ENCODE results near the gene SH2B3. TPM values are rescaled to one million over a fixed set of nuclear protein-coding genes. Genes with fewer than 3 reads are reported as not detected.

Gene SH2B3
- total RNA-seq, 2 donors from 2014 or later = 42.6 to 47.4 TPM

GRCh38 chr12:111361717-111362576, 43.8 kb upstream of the SH2B3 start:
- no peak for DNase-seq (ENCODE audit: low spot score)
- H3K9me3 ChIP-seq = no peaks in the 10 kb centered on the region
- no peak for TF ChIP-seq CTCF (IDR thresholded peaks at IDR 0.05)
- no peak overlapping the region for H3K27ac ChIP-seq
- H3K4me3 ChIP-seq = no peak overlapping the region
- no peaks in the 10 kb centered on the region for H3K27me3 ChIP-seq
- H3K4me1 ChIP-seq = peaks cover 0 to 29% of the 10 kb centered on the region in 2 donors
- H3K36me3 ChIP-seq = peaks cover 4% of the 10 kb centered on the region

GRCh38 chr12:111362687-111363475, 42.8 kb upstream of the SH2B3 start:
- Histone ChIP-seq H3K9me3 (no peaks in the 10 kb centered on the region), H3K4me1 (peaks cover 0 to 38% of the 10 kb centered on the region in 2 donors), H3K27ac (no peak overlapping the region), H3K4me3 (no peak overlapping the region), H3K27me3 (no peaks in the 10 kb centered on the region), H3K36me3 (peaks cover 4% of the 10 kb centered on the region)
- no peak for DNase-seq (ENCODE audit: low spot score)
- no peak for TF ChIP-seq CTCF (IDR thresholded peaks at IDR 0.05)

GRCh38 chr12:111363578-111363977, 42.1 kb upstream of the SH2B3 start:
- H3K27me3 ChIP-seq = no peaks in the 10 kb centered on the region
- H3K9me3 ChIP-seq = no peaks in the 10 kb centered on the region
- H3K36me3 ChIP-seq = peaks cover 4% of the 10 kb centered on the region
- no peak for DNase-seq (ENCODE audit: low spot score)
- H3K4me3 ChIP-seq = no peak overlapping the region
- TF ChIP-seq CTCF (IDR thresholded peaks at IDR 0.05) = no peak
- no peak overlapping the region for H3K27ac ChIP-seq
- H3K4me1 ChIP-seq = peaks cover 0 to 44% of the 10 kb centered on the region in 2 donors

GRCh38 chr12:111366075-111366474, 39.6 kb upstream of the SH2B3 start:
- Histone ChIP-seq H3K36me3 (peaks cover 4% of the 10 kb centered on the region), H3K27me3 (no peaks in the 10 kb centered on the region), H3K27ac (no peak overlapping the region), H3K4me1 (peaks cover 0 to 48% of the 10 kb centered on the region in 2 donors), H3K4me3 (no peak overlapping the region), H3K9me3 (no peaks in the 10 kb centered on the region)
- TF ChIP-seq CTCF (IDR thresholded peaks at IDR 0.05) = no peak
- no peak for DNase-seq (ENCODE audit: low spot score)

- Histone ChIP-seq H3K4me1 (peaks cover 0 to 43% of the 10 kb centered on the region in 2 donors), H3K4me3 (no peak overlapping the region), H3K27me3 (no peaks in the 10 kb centered on the region), H3K27ac (no peak overlapping the region), H3K36me3 (peaks cover 4% of the 10 kb centered on the region), H3K9me3 (no peaks in the 10 kb centered on the region)
- no peak for TF ChIP-seq CTCF (IDR thresholded peaks at IDR 0.05)
- no peak for DNase-seq (ENCODE audit: low spot score)
Observed at GRCh38 chr12:111366583-111366982, 39.1 kb upstream of the SH2B3 start.
